B cell (primary cell): Measurements from ENCODE around the gene PRAMEF12. TPM values are rescaled to one million over a fixed set of nuclear protein-coding genes. Genes with fewer than 3 reads are reported as not detected.

Experiments
- ATAC-seq: fragments of 200-7000 bp; cut with Tn5 transposase; one replicate; pipeline ENCODE4 v1.10.0; 2021; ENCODE audit warnings: low read depth, mild to moderate bottlenecking, moderate number of reproducible peaks, moderate library complexity
- CTCF ChIA-PET: fragments of 350-600 bp; sonication (Branson Sonifier 250); formaldehyde crosslinking; loops from one replicate; lab custom pipeline; 2021; ENCODE audit warnings: antibody characterized with exemption, inconsistent platforms; lab: Charles Lee
- POLR2A ChIA-PET: fragments of 350-600 bp; sonication (Branson Sonifier 250); formaldehyde crosslinking; loops from one replicate; lab custom pipeline; 2021; ENCODE audit warnings: antibody characterized with exemption; lab: Charles Lee
- DNase-seq: peaks from one replicate; pipeline ENCODE4 v3.0.0; 2013
- H2AFZ ChIP-seq: 2 replicates; pipeline ENCODE4 v1.6.1; 2012; ENCODE audit warnings: mild to moderate bottlenecking, low read depth, low read length; ENCODE audit not compliant: insufficient read depth, poor library complexity, severe bottlenecking
- H3K27ac ChIP-seq, 2 donors: 1 replicate in 1 of 2; 2 replicates in 1 of 2; pipeline ENCODE4 v1.5.1; 2012 to 2013; ENCODE audit warnings: low read length in 2 of 2, mild to moderate bottlenecking in 2 of 2, moderate library complexity in 1 of 2
- H3K27me3 ChIP-seq, 4 experiments: fragments of 200-600 bp in 1 of 4; sonication (generic) in 1 of 4; replicated peaks in 1 of 4; 1 replicate in 2 of 4; 2 replicates in 2 of 4; pipeline versions ENCODE4 v1.6.1 to v1.7.0; 2013 to 2016; ENCODE audit warnings: low read length in 3 of 4, mild to moderate bottlenecking in 2 of 4, mixed read lengths in 1 of 4, moderate library complexity in 1 of 4; ENCODE audit not compliant: insufficient read depth in 4 of 4, control insufficient read depth in 3 of 4; ENCODE audit errors: control extremely low read depth in 1 of 4
- H3K36me3 ChIP-seq, 2 experiments: replicated peaks in 1 of 2; 1 replicate in 1 of 2; 2 replicates in 1 of 2; pipeline versions ENCODE4 v1.6.1 to v1.7.1; 2013; ENCODE audit warnings: low read length in 1 of 2; ENCODE audit not compliant: insufficient read depth in 2 of 2, control insufficient read depth in 1 of 2; ENCODE audit errors: control extremely low read depth in 1 of 2, extremely low read depth in 1 of 2
- H3K4me1 ChIP-seq, 2 donors: fragments of 200-600 bp in 1 of 2; sonication (generic) in 1 of 2; 1 replicate in 1 of 2; 2 replicates in 1 of 2; pipeline versions ENCODE4 v1.5.1 to v1.6.1; 2013 to 2017; ENCODE audit warnings: low read length in 2 of 2; ENCODE audit not compliant: control insufficient read depth in 2 of 2, insufficient read depth in 2 of 2
- H3K4me2 ChIP-seq: replicated peaks from 2 replicates; pipeline ENCODE3; 2012; ENCODE audit warnings: mild to moderate bottlenecking, low read depth, low read length; ENCODE audit not compliant: poor library complexity, severe bottlenecking
- H3K4me3 ChIP-seq, 5 experiments: fragments of 200-600 bp in 1 of 5; sonication (generic) in 1 of 5; 1 replicate in 3 of 5; 2 replicates in 2 of 5; pipeline versions ENCODE4 v1.5.1 to v1.7.0; 2011 to 2016; ENCODE audit warnings: low read length in 4 of 5, mild to moderate bottlenecking in 4 of 5, low read depth in 2 of 5, control low read depth in 1 of 5, moderate library complexity in 1 of 5; ENCODE audit not compliant: insufficient read depth in 1 of 5; ENCODE audit errors: control extremely low read depth in 1 of 5, extremely low read depth in 1 of 5
- H3K79me2 ChIP-seq: fragments of 200-600 bp; sonication (generic); one replicate; pipeline ENCODE4 v1.6.0; 2016; ENCODE audit warnings: low read length; ENCODE audit not compliant: control insufficient read depth, insufficient read depth
- H3K9ac ChIP-seq: fragments of 200-600 bp; sonication (generic); 2 replicates; pipeline ENCODE4 v1.6.1; 2017; ENCODE audit warnings: mild to moderate bottlenecking, low read length, moderate library complexity
- H3K9me3 ChIP-seq, 3 donors: one replicate each; pipeline versions ENCODE4 v1.6.1 to v1.7.1; 2013; ENCODE audit warnings: low read length in 2 of 3; ENCODE audit not compliant: control insufficient read depth in 2 of 3, insufficient read depth in 1 of 3; ENCODE audit errors: control extremely low read depth in 1 of 3
- H4K20me1 ChIP-seq: 2 replicates; pipeline ENCODE4 v1.6.0; 2012; ENCODE audit warnings: mild to moderate bottlenecking, low read length; ENCODE audit not compliant: insufficient read depth, control insufficient read depth, poor library complexity, severe bottlenecking
- H3K27ac Mint-ChIP-seq: one replicate; pipeline ENCODE4 v1.8.0; 2021; ENCODE audit warnings: mixed read lengths
- H3K27me3 Mint-ChIP-seq: one replicate; pipeline ENCODE4 v1.8.0; 2021; ENCODE audit warnings: mixed read lengths
- H3K4me1 Mint-ChIP-seq: one replicate; pipeline ENCODE4 v1.8.0; 2021; ENCODE audit warnings: mixed read lengths
- H3K4me3 Mint-ChIP-seq: one replicate; pipeline ENCODE4 v1.8.0; 2021; ENCODE audit warnings: mixed read lengths
- H3K9me3 Mint-ChIP-seq: one replicate; pipeline ENCODE4 v1.8.0; 2022; ENCODE audit warnings: mixed read lengths; ENCODE audit not compliant: insufficient read depth
- CTCF ChIP-seq: fragments of 200-600 bp; IDR thresholded peaks from one replicate; pipeline ENCODE4 v1.8.0; 2022; ENCODE audit warnings: antibody characterized with exemption, mild to moderate bottlenecking
- EZH2 ChIP-seq: IDR thresholded peaks from 2 replicates; pipeline ENCODE4 v1.6.1; 2012; ENCODE audit warnings: borderline replicate concordance, low read depth, mild to moderate bottlenecking, moderate library complexity, low read length; ENCODE audit not compliant: insufficient read depth, poor library complexity, severe bottlenecking
- WGBS: methylation state at CpG from one replicate; pipeline ENCODE4 v1.1.5; 2013; ENCODE audit warnings: missing lambda C conversion rate; ENCODE audit not compliant: insufficient coverage; 5-methylcytosine and 5-hydroxymethylcytosine counted together
- intact Hi-C: fragments of 100-400 bp; cut with micrococcal nuclease; formaldehyde crosslinking; loops from one replicate; pipeline ENCODE4 v1.10.0; 2022
- polyA plus RNA-seq: library from polyadenylated mRNA; depleted of rRNA; stranded (reverse); fragments of >200 nt; gene quantifications from 2 replicates; pipeline ENCODE4 v1.2.3, GENCODE V29; 2012
- total RNA-seq, 2 donors: library from RNA; stranded (reverse); fragments of 120-200 nt in 1 of 2; gene quantifications; 1 replicate in 1 of 2; 2 replicates in 1 of 2; pipeline versions ENCODE4 v1.2.3 to v1.2.4, GENCODE V29; 2013 to 2022

The PRAMEF12 gene
- total and polyA plus RNA-seq, 2 donors (not counting 1 experiment from before 2014, with no cell fraction given) = not detected

GRCh38 chr1:12769031-12769430 lies 4.5 kb upstream of the PRAMEF12 start:
- TF ChIP-seq EZH2 = no peak
- no peak for TF ChIP-seq CTCF
- ChIA-PET POLR2A (no interaction called here), CTCF (no interaction called here)
- intact Hi-C loops = no loop called here
- Histone ChIP-seq H3K36me3 (no peaks in the 10 kb centered on the region), H3K4me1 (no peaks in the 10 kb centered on the region), H3K79me2 (no peaks in the 10 kb centered on the region), H3K4me2 (no peak overlapping the region), H4K20me1 (no peaks in the 10 kb centered on the region), H3K9ac (no peak overlapping the region), H3K4me3 (no peak overlapping the region), H3K27ac (no peak overlapping the region), H3K9me3 (no peaks in the 10 kb centered on the region), H3K27me3 (peaks cover 0 to 11% (median 0%) of the 10 kb centered on the region in 4 experiments), H2AFZ (no peak overlapping the region)
- Mint-ChIP-seq H3K27ac (no peak overlapping the region), H3K9me3 (no peaks in the 10 kb centered on the region), H3K4me1 (no peaks in the 10 kb centered on the region), H3K27me3 (peaks cover 34% of the 10 kb centered on the region), H3K4me3 (no peak overlapping the region)
- DNase-seq (no peak), ATAC-seq (no peak)
- WGBS = 100% methylated on average over 1 of the region's 2 CpGs

- ChIA-PET POLR2A (no interaction called here), CTCF (no interaction called here)
- intact Hi-C loops = no loop called here
- H3K79me2 ChIP-seq = no peaks in the 10 kb centered on the region
- peaks cover 34% of the 10 kb centered on the region for H3K27me3 Mint-ChIP-seq
- no peak overlapping the region for H3K4me3 ChIP-seq
- no peak overlapping the region for H3K9ac ChIP-seq
- peaks cover 0 to 11% (median 0%) of the 10 kb centered on the region in 4 experiments for H3K27me3 ChIP-seq
- no peak for TF ChIP-seq CTCF
- TF ChIP-seq EZH2 = no peak
- no peak overlapping the region for H3K4me3 Mint-ChIP-seq
- 67% methylated on average over 7 of the region's 7 CpGs for WGBS
- no peaks in the 10 kb centered on the region for H3K36me3 ChIP-seq
- no peaks in the 10 kb centered on the region for H3K4me1 Mint-ChIP-seq
- no peaks in the 10 kb centered on the region for H3K4me1 ChIP-seq
- DNase-seq (no peak), ATAC-seq (no peak)
- H3K9me3 Mint-ChIP-seq = no peaks in the 10 kb centered on the region
- H4K20me1 ChIP-seq = no peaks in the 10 kb centered on the region
- H3K4me2 ChIP-seq = no peak overlapping the region
- H3K9me3 ChIP-seq = no peaks in the 10 kb centered on the region
- no peak overlapping the region for H3K27ac ChIP-seq
- no peak overlapping the region for H3K27ac Mint-ChIP-seq
- H2AFZ ChIP-seq = no peak overlapping the region
Observed at GRCh38 chr1:12769976-12770505, 3.5 kb upstream of the PRAMEF12 start.
